Measurements from ENCODE around the gene RIBC1.

Gene RIBC1

GRCh38 chrX:53374923-53375322 lies 47.8 kb upstream of the RIBC1 start:
- peak; percentile 26 for TF ChIP-seq CTCF (conservative IDR thresholded peaks at IDR 0.05; ENCODE audit: low read length)
- TF ChIP-seq EZH2phosphoT487 (IDR thresholded peaks at IDR 0.05; ENCODE audit: borderline replicate concordance) = no peak
- no peaks in the 10 kb centered on the region for H3K9me2 ChIP-seq (replicated peaks; ENCODE audit: low read depth, low read length)
- no peak overlapping the region for H3K4me3 ChIP-seq (ENCODE audit: low read length, poor library complexity, severe bottlenecking)
- no peaks in the 10 kb centered on the region for H4K20me1 ChIP-seq (ENCODE audit: insufficient read depth, low read length, poor library complexity, severe bottlenecking)
- peaks cover 21% of the 10 kb centered on the region; the same call in 1 of the 2 replicates for H3K36me3 ChIP-seq (ENCODE audit: insufficient read depth, low read length)
- H3K9me3 ChIP-seq (ENCODE audit: insufficient read depth, low read depth, low read length) = no peaks in the 10 kb centered on the region
- no peak overlapping the region for H3K4me2 ChIP-seq (ENCODE audit: low read depth, low read length, poor library complexity, severe bottlenecking)
- H3K4me1 ChIP-seq (ENCODE audit: insufficient read depth, low read length, poor library complexity, severe bottlenecking) = no peaks in the 10 kb centered on the region
- no peak overlapping the region for H3K9ac ChIP-seq (ENCODE audit: low read depth, low read length, poor library complexity, severe bottlenecking)
- no peak overlapping the region for H2AFZ ChIP-seq (ENCODE audit: low read length)
- no peaks in the 10 kb centered on the region for H3K27me3 ChIP-seq (ENCODE audit: insufficient read depth, low read length, poor library complexity, severe bottlenecking)
- no peaks in the 10 kb centered on the region for H3F3A ChIP-seq (ENCODE audit: low read depth)
- H3K79me2 ChIP-seq (ENCODE audit: insufficient read depth, low read length) = no peaks in the 10 kb centered on the region

- Histone ChIP-seq H3K4me1 (ENCODE audit: insufficient read depth, low read length, poor library complexity, severe bottlenecking) (no peaks in the 10 kb centered on the region), H3K9ac (ENCODE audit: low read depth, low read length, poor library complexity, severe bottlenecking) (no peak overlapping the region), H2AFZ (ENCODE audit: low read length) (no peak overlapping the region), H3K9me3 (ENCODE audit: insufficient read depth, low read depth, low read length) (no peaks in the 10 kb centered on the region), H3K36me3 (ENCODE audit: insufficient read depth, low read length) (peaks cover 41% of the 10 kb centered on the region; the same call in 1 of the 2 replicates), H3K4me2 (ENCODE audit: low read depth, low read length, poor library complexity, severe bottlenecking) (no peak overlapping the region), H3K4me3 (ENCODE audit: low read length, poor library complexity, severe bottlenecking) (no peak overlapping the region), H3K27me3 (ENCODE audit: insufficient read depth, low read length, poor library complexity, severe bottlenecking) (no peaks in the 10 kb centered on the region), H4K20me1 (ENCODE audit: insufficient read depth, low read length, poor library complexity, severe bottlenecking) (no peaks in the 10 kb centered on the region), H3K9me2 (replicated peaks; ENCODE audit: low read depth, low read length) (no peaks in the 10 kb centered on the region), H3F3A (ENCODE audit: low read depth) (no peaks in the 10 kb centered on the region), H3K79me2 (ENCODE audit: insufficient read depth, low read length) (no peaks in the 10 kb centered on the region)
- TF ChIP-seq EZH2phosphoT487 (IDR thresholded peaks at IDR 0.05; ENCODE audit: borderline replicate concordance) (no peak), CTCF (conservative IDR thresholded peaks at IDR 0.05; ENCODE audit: low read length) (no peak)
Measured at GRCh38 chrX:53376888-53377287, 45.8 kb upstream of the RIBC1 start.

GRCh38 chrX:53377464-53377863 lies 45.2 kb upstream of the RIBC1 start:
- no peaks in the 10 kb centered on the region for H3K4me1 ChIP-seq (ENCODE audit: insufficient read depth, low read length, poor library complexity, severe bottlenecking)
- H2AFZ ChIP-seq (ENCODE audit: low read length) = no peak overlapping the region
- H3K9ac ChIP-seq (ENCODE audit: low read depth, low read length, poor library complexity, severe bottlenecking) = no peak overlapping the region
- no peaks in the 10 kb centered on the region for H3K9me2 ChIP-seq (replicated peaks; ENCODE audit: low read depth, low read length)
- H3K27me3 ChIP-seq (ENCODE audit: insufficient read depth, low read length, poor library complexity, severe bottlenecking) = no peaks in the 10 kb centered on the region
- H3K9me3 ChIP-seq (ENCODE audit: insufficient read depth, low read depth, low read length) = no peaks in the 10 kb centered on the region
- H3F3A ChIP-seq (ENCODE audit: low read depth) = no peaks in the 10 kb centered on the region
- peaks cover 47% of the 10 kb centered on the region; the same call in 1 of the 2 replicates for H3K36me3 ChIP-seq (ENCODE audit: insufficient read depth, low read length)
- no peak overlapping the region for H3K4me3 ChIP-seq (ENCODE audit: low read length, poor library complexity, severe bottlenecking)
- no peaks in the 10 kb centered on the region for H4K20me1 ChIP-seq (ENCODE audit: insufficient read depth, low read length, poor library complexity, severe bottlenecking)
- TF ChIP-seq CTCF (conservative IDR thresholded peaks at IDR 0.05; ENCODE audit: low read length) (no peak), EZH2phosphoT487 (IDR thresholded peaks at IDR 0.05; ENCODE audit: borderline replicate concordance) (no peak)
- H3K79me2 ChIP-seq (ENCODE audit: insufficient read depth, low read length) = no peaks in the 10 kb centered on the region
- no peak overlapping the region for H3K4me2 ChIP-seq (ENCODE audit: low read depth, low read length, poor library complexity, severe bottlenecking)

Measured in Loucy (cell line).